AG08395 (cell line): ENCODE data around the gene COX4I2.
"Not testable (repeated sequence)": the region's sequence is repeated elsewhere in the genome, so short reads cannot be mapped to it uniquely, and the experiment has no call there.

Experiments
- DNase-seq: peaks from one replicate; pipeline ENCODE4 v3.0.0; 2012; ENCODE audit warnings: mixed read lengths, low spot score

COX4I2 gene

GRCh38 chr20:31654534-31654933, 16.8 kb downstream of the COX4I2 start:
- no peak for DNase-seq

- DNase-seq, result peak; percentile 91
Measured at GRCh38 chr20:31661625-31662371, 24.1 kb downstream of the COX4I2 start.

GRCh38 chr20:31662372-31662854, 24.7 kb downstream of the COX4I2 start:
- no peak for DNase-seq

GRCh38 chr20:31663524-31663837, 25.8 kb downstream of the COX4I2 start:
- no peak for DNase-seq

GRCh38 chr20:31663838-31664695, 26.4 kb downstream of the COX4I2 start:
- DNase-seq, result no peak

- no peak for DNase-seq
Measured at GRCh38 chr20:31664696-31665354, 27.1 kb downstream of the COX4I2 start.

- no peak for DNase-seq
Measured at GRCh38 chr20:31665753-31666152, 28.0 kb downstream of the COX4I2 start.

GRCh38 chr20:31666258-31667042, 28.7 kb downstream of the COX4I2 start:
- peak; percentile 28 for DNase-seq

- DNase-seq, result no peak
Measured at GRCh38 chr20:31667315-31668285, 29.9 kb downstream of the COX4I2 start.

GRCh38 chr20:31668944-31669343, 31.2 kb downstream of the COX4I2 start:
- DNase-seq, result not testable (repeated sequence)

GRCh38 chr20:31669876-31670275, 32.2 kb downstream of the COX4I2 start:
- no peak for DNase-seq

- DNase-seq, result peak; percentile 41
Measured at GRCh38 chr20:31670371-31671228, 32.9 kb downstream of the COX4I2 start.

GRCh38 chr20:31671324-31671723, 33.6 kb downstream of the COX4I2 start:
- no peak for DNase-seq

- no peak for DNase-seq
Measured at GRCh38 chr20:31673435-31673834, 35.7 kb downstream of the COX4I2 start.

GRCh38 chr20:31673943-31674463, 36.3 kb downstream of the COX4I2 start:
- DNase-seq, result no peak

- DNase-seq, result peak; percentile 74
Measured at GRCh38 chr20:31674895-31675827, 37.4 kb downstream of the COX4I2 start.

GRCh38 chr20:31675828-31676608, 38.3 kb downstream of the COX4I2 start:
- DNase-seq, result no peak

GRCh38 chr20:31676609-31676989, 38.9 kb downstream of the COX4I2 start:
- DNase-seq, result no peak
